Measurements from ENCODE around the gene C3orf18. TPM values are rescaled to one million over a fixed set of nuclear protein-coding genes. Genes with fewer than 3 reads are reported as not detected.

The C3orf18 gene
- total RNA-seq, 3 donors from 2014 or later (not counting 1 experiment from before 2014, with no cell fraction given) = 7.5 to 15.3 (median 11.7) TPM

- no peak for ATAC-seq
- Mint-ChIP-seq H3K9me3 (no peaks in the 10 kb centered on the region), H3K36me3 (peaks cover 18% of the 10 kb centered on the region), H3K27ac (peak overlapping the region; percentile 90 to 93), H3K27me3 (ENCODE audit: low read depth in 2 of 2) (no peaks in the 10 kb centered on the region), H3K4me1 (peaks cover 93 to 97% of the 10 kb centered on the region in 2 donors), H3K4me3 (peak overlapping the region; percentile 97)
- Histone ChIP-seq H3K36me3 (ENCODE audit: control insufficient read depth, insufficient read depth, low read length) (peaks cover 53% of the 10 kb centered on the region), H3K9me3 (ENCODE audit: control insufficient read depth, insufficient read depth, low read length) (no peaks in the 10 kb centered on the region), H3K27me3 (ENCODE audit: control insufficient read depth, insufficient read depth, low read length) (no peaks in the 10 kb centered on the region), H3K4me1 (ENCODE audit: control insufficient read depth, insufficient read depth, low read length) (peaks cover 97% of the 10 kb centered on the region), H3K4me3 (ENCODE audit: low read length) (peak overlapping the region; percentile 17), H3K27ac (ENCODE audit: low read length) (peak overlapping the region; percentile 19)
- WGBS (ENCODE audit: insufficient coverage) = 79% methylated on average over 29 of the region's 29 CpGs
- TF ChIP-seq, protein P1, sequence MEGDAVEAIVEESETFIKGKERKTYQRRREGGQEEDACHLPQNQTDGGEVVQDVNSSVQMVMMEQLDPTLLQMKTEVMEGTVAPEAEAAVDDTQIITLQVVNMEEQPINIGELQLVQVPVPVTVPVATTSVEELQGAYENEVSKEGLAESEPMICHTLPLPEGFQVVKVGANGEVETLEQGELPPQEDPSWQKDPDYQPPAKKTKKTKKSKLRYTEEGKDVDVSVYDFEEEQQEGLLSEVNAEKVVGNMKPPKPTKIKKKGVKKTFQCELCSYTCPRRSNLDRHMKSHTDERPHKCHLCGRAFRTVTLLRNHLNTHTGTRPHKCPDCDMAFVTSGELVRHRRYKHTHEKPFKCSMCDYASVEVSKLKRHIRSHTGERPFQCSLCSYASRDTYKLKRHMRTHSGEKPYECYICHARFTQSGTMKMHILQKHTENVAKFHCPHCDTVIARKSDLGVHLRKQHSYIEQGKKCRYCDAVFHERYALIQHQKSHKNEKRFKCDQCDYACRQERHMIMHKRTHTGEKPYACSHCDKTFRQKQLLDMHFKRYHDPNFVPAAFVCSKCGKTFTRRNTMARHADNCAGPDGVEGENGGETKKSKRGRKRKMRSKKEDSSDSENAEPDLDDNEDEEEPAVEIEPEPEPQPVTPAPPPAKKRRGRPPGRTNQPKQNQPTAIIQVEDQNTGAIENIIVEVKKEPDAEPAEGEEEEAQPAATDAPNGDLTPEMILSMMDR (IDR thresholded peaks at IDR 0.05) = no peak
- intact Hi-C loops (cut with micrococcal nuclease) = no loop called here
- no peak for DNase-seq
Observed at GRCh38 chr3:50607271-50608091, 39.9 kb upstream of the C3orf18 start.

- 25% methylated on average over 6 of the region's 6 CpGs for WGBS (ENCODE audit: insufficient coverage)
- Histone ChIP-seq H3K27me3 (ENCODE audit: control insufficient read depth, insufficient read depth, low read length) (no peaks in the 10 kb centered on the region), H3K9me3 (ENCODE audit: control insufficient read depth, insufficient read depth, low read length) (no peaks in the 10 kb centered on the region), H3K4me3 (ENCODE audit: low read length) (peak overlapping the region; percentile 17), H3K27ac (ENCODE audit: low read length) (peak overlapping the region; percentile 19), H3K36me3 (ENCODE audit: control insufficient read depth, insufficient read depth, low read length) (peaks cover 53% of the 10 kb centered on the region), H3K4me1 (ENCODE audit: control insufficient read depth, insufficient read depth, low read length) (peaks cover 99% of the 10 kb centered on the region)
- peaks cover 94 to 97% of the 10 kb centered on the region in 2 donors for H3K4me1 Mint-ChIP-seq
- no peaks in the 10 kb centered on the region for H3K9me3 Mint-ChIP-seq
- intact Hi-C loops (cut with micrococcal nuclease) = no loop called here
- H3K36me3 Mint-ChIP-seq = peaks cover 18% of the 10 kb centered on the region
- DNase-seq (peak in 1 of 2 donors; percentile 63), ATAC-seq (peak; percentile 42 to 65 (median 62))
- H3K27ac Mint-ChIP-seq = peak overlapping the region; percentile 93 to 95
- H3K4me3 Mint-ChIP-seq = peak overlapping the region; percentile 97
- TF ChIP-seq, protein P1 (IDR thresholded peaks at IDR 0.05) = no peak
- no peaks in the 10 kb centered on the region for H3K27me3 Mint-ChIP-seq (ENCODE audit: low read depth in 2 of 2)
Observed at GRCh38 chr3:50606596-50606995, 39.0 kb upstream of the C3orf18 start.

GRCh38 chr3:50605901-50606326 lies 38.4 kb upstream of the C3orf18 start:
- Histone ChIP-seq H3K9me3 (ENCODE audit: control insufficient read depth, insufficient read depth, low read length) (no peaks in the 10 kb centered on the region), H3K36me3 (ENCODE audit: control insufficient read depth, insufficient read depth, low read length) (peaks cover 53% of the 10 kb centered on the region), H3K4me3 (ENCODE audit: low read length) (no peak overlapping the region), H3K27me3 (ENCODE audit: control insufficient read depth, insufficient read depth, low read length) (no peaks in the 10 kb centered on the region), H3K4me1 (ENCODE audit: control insufficient read depth, insufficient read depth, low read length) (peaks cover 100% of the 10 kb centered on the region), H3K27ac (ENCODE audit: low read length) (peak overlapping the region; percentile 26)
- WGBS (ENCODE audit: insufficient coverage) = 64% methylated on average over 5 of the region's 5 CpGs
- Mint-ChIP-seq H3K36me3 (peaks cover 18% of the 10 kb centered on the region), H3K4me3 (peak overlapping the region; percentile 97), H3K27me3 (ENCODE audit: low read depth in 2 of 2) (no peaks in the 10 kb centered on the region), H3K9me3 (no peaks in the 10 kb centered on the region), H3K27ac (peak overlapping the region; percentile 93 to 95), H3K4me1 (peaks cover 95 to 98% of the 10 kb centered on the region in 2 donors)
- intact Hi-C loops (cut with micrococcal nuclease) = no loop called here
- no peak for ATAC-seq
- DNase-seq = no peak
- TF ChIP-seq, protein P1 (IDR thresholded peaks at IDR 0.05) = no peak
